HG03280 (cell line): ENCODE data around the gene NOXO1.

Source experiments
- ATAC-seq: cut with Tn5 transposase; IDR thresholded peaks from one replicate; pipeline ENCODE4 v1.9.1; 2021; ENCODE audit warnings: mild to moderate bottlenecking, moderate library complexity; ENCODE audit not compliant: unreplicated experiment

NOXO1 gene

DNA sequence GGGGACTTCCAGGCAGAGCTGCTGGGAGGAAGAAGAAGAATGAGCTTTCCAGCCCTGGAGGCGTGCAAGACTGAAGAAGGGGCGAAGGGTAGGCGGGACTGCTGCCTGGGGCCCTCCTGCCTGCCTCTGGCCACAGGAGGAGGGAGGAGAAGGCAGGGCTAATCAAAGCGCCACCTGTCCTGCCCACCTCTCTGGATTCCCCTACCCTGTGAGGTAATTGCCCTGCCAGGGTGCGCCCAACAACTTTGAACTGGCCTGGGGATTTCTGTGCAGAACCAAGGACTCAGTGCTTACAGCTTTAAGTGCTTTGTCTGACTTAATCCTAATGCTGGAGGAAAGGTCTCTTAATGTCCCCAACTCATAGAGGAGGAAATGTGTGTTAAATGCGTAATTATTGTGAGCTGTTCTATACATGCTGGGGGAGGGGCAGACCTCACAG is at the start of gene NOXO1:
NOXO1 (minus strand) TSS at position 72 of the 439 bp plus-strand sequence. CDS start 290 bp downstream, outside the sequence.
- ATAC-seq = no peak

GRCh38 chr16:2030036-2030435 is 48.8 kb upstream of the NOXO1 start:
- ATAC-seq = no peak

- ATAC-seq = no peak
Observed at GRCh38 chr16:2029350-2029749, 48.1 kb upstream of the NOXO1 start.

- no peak for ATAC-seq
Observed at GRCh38 chr16:2028620-2029220, 47.5 kb upstream of the NOXO1 start.

DNA sequence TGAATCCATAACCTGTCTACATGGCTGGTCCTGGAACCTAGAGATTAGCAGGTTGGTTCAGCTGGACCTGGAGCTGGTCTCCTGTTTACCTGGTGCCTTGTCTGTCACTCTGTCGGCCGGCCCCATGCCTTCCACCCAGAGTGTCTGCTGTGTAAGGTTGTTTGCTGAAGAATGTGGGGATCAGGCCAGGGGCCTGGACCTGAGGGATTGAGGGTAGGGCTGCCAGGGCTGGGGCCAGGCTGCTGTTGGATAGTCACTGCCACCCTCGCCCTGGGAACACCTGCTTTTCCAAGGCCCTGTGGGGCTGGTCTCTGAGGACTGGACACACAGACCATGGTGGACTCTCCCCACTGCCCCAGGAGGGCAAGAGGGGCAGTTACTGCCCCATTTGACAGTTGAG is 46.9 kb upstream of the NOXO1 start:
- ATAC-seq = no peak

- ATAC-seq = no peak
Observed at GRCh38 chr16:2027024-2028010, 46.0 kb upstream of the NOXO1 start.

DNA sequence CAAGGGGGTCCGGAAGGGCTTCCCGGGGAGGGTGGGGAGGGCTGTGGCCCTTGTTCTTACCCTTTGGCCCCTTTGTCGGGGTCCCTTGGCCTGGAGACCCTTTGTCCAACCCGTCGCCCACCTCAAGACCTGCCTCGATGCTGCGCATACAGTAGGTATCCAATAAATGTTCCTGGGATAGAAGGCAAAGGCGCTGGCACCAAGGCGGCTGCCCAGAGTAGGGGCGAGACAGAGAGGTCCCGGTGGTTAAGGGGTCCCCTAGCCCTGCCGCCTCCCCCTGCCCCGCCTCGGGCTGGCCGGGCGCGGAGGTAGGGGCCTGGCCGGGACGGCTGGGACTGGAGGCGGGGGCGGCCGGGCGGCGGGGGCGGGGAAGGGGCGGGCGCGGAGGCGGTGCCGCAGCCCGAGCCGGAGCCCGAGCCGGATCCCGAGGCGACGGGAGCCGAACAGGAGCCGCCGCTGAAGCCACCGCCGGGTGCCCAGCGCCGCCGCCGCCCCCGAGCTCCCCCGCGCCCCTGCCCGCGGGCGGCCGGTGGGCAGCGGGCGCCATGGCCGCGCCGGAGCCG is 45.3 kb upstream of the NOXO1 start, which contains the start of gene NHERF2:
NHERF2 (plus strand) TSS at position 442 of the 563 bp plus-strand sequence; CDS start at position 546, 104 bp downstream.
- ATAC-seq = no peak

DNA sequence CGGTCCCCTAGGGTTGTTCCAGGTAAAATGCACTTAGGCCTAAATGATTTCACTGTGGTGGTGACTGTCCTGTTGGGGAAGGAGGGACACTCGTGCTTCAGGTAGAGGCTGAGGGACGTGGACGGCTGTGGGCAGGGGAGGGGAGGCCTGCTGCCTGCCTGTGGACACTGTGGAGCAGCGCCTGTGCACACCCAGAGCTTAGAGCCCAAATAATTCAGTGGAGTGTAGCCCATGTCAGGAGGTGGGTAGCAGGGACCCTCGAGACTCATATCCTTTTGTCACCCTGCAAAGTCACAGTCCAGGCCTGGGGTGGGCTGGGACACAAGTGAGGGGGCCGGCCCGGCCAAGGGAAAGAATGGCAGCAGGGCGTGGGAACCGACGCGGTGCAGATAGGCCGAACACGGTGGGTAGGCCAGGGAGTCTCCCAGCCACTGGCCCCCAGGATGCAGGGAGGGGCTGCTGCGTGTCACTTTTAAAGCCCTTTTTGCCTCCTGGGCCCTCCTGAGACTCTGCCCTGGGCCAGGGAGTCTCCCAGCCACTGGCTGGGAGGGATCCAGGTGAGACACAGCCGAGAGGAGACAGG is 44.7 kb upstream of the NOXO1 start:
- ATAC-seq = no peak

GRCh38 chr16:2025251-2025650 is 44.0 kb upstream of the NOXO1 start:
- ATAC-seq = no peak

GRCh38 chr16:2024032-2024420 is 42.8 kb upstream of the NOXO1 start:
- no peak for ATAC-seq

- ATAC-seq = peak; percentile 77
Observed at GRCh38 chr16:2023092-2024031, 42.1 kb upstream of the NOXO1 start.

- ATAC-seq = peak; percentile 15
Observed at GRCh38 chr16:2022723-2023091, 41.4 kb upstream of the NOXO1 start.

DNA sequence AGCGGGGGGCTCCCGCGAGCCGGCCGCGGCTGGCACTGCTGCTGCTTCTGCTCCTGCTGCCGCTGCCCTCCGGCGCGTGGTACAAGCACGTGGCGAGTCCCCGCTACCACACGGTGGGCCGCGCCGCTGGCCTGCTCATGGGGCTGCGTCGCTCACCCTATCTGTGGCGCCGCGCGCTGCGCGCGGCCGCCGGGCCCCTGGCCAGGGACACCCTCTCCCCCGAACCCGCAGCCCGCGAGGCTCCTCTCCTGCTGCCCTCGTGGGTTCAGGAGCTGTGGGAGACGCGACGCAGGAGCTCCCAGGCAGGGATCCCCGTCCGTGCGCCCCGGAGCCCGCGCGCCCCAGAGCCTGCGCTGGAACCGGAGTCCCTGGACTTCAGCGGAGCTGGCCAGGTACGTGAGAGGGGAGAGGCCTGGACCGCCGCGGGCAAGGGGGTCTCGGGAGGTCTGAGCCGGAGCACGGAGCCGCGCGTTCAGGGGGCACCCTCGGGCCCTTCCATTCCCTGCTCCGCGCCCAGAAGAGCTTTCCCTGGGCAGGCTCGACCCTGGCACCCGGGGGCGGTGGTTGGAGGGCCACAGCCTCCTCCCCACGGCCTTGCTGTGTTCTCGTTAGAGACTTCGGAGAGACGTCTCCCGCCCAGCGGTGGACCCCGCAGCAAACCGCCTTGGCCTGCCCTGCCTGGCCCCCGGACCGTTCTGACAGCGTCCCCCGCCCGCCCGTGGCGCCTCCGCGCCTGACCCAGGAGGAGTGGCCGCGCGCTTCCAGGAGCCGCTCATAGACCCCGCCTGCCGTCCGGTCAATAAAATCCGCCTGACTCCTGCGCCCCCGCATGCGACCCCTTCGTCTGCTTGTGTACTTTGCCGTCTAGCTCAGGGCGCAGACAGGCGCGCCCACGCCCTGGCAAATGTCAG is 38.9 kb upstream of the NOXO1 start:
- no peak for ATAC-seq

DNA sequence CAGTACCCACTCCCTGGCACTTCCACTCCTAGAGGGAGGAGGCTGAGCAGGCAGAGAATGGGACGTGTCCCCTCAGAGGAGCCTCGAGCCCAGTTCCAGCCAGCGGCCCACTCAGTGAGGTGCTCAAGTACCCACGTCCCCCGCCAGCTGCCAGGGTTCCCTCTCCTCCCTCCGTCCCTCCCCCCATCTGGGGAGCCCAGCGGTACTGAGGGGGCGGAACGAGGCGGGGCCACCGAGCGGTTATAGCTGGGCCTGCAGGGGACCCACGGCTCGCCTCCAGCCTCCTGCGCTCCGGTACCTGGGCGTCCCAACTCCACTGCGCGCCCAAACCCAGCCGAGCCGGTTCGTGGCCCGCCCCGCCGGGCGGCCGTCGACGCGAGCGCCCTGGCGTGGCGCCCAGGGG is 38.2 kb upstream of the NOXO1 start, which contains the start of gene NPW:
NPW (plus strand) TSS at position 268 of the 403 bp plus-strand sequence.
- no peak for ATAC-seq

DNA sequence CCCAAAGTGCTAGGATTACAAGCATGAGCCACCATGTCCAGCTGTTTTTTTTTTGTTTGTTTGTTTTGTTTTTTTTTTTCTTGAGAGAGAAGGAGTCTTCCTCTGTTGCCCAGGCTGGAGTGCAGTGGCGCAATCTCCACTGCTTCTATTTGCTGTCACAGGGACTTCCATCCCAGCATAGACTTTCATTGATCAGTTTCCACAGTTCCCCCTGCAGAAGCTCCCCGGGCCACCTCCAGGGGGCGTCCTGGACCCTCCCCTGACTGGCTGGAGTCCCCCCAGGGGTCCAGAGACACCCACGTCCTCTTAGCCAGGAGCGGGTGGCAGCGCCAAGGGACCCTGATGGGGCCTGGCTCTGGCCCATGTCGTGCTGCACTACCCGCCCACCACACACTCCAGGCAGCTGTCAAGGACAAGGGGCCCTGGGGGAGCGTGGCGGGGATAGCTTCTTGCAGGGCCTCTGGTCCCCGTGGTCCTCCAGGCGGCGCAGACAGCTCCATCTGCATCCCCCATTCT is 35.2 kb upstream of the NOXO1 start:
- ATAC-seq = no peak

GRCh38 chr16:2015947-2016208 is 34.6 kb upstream of the NOXO1 start:
- no peak for ATAC-seq

GRCh38 chr16:2015117-2015946 is 34.1 kb upstream of the NOXO1 start:
- no peak for ATAC-seq

GRCh38 chr16:2013527-2013926 is 32.3 kb upstream of the NOXO1 start:
- no peak for ATAC-seq
